ENCODE measurements around the gene ALDH1A1.

ALDH1A1 gene

DNA sequence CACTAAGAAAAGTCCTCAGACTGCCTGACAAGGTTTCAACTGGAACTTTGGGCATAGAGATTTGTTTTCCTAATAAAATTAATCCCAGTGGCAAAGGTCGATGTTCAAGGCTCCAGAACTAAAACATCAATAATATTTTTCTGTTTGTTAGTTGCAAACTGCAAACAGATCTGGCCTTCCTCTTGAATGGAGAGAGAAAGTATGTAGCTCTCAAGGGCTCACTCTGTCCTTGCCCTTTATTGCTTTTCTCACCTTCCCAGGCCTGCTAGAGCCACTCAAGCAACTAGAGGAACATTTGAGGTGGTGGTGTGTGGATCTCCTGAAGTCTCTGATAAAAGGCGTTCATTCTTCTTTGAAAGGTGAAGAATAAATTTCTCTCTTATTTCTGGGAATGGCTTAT is 16.6 kb downstream of the ALDH1A1 start:
- no peaks in the 10 kb centered on the region for H3K4me1 ChIP-seq (ENCODE audit: control insufficient read depth, low read depth, low read length)
- H3K27ac ChIP-seq (ENCODE audit: low read length) = no peak overlapping the region
- H3K27me3 ChIP-seq (ENCODE audit: control insufficient read depth, insufficient read depth, low read length) = no peaks in the 10 kb centered on the region
- no peaks in the 10 kb centered on the region for H3K9me3 ChIP-seq (ENCODE audit: control insufficient read depth, low read depth, low read length)
- H3K4me3 ChIP-seq (ENCODE audit: low read length) = no peak overlapping the region
- H3K9ac ChIP-seq (ENCODE audit: low read length) = no peak overlapping the region
- H3K36me3 ChIP-seq (ENCODE audit: control insufficient read depth, low read depth, low read length) = no peaks in the 10 kb centered on the region

DNA sequence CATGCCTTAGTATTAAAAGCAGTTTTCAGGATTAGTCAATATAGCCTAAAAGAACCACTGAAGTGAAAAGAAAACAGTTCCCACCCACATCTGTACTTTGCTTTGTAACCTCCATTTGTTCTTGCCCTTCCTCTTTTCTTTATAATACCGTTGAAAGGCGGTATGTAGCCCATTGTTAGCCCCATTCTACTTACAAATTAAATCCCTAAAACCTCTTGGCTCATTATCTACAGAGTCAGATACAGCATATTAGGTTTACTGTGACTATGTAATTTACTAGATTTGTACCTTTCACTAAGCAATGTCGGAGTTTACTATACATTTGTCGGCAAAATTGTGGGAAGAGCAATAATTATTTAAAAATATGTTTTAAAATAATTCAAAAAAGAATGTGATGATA is 17.3 kb downstream of the ALDH1A1 start:
- Histone ChIP-seq H3K9me3 (ENCODE audit: control insufficient read depth, low read depth, low read length) (no peaks in the 10 kb centered on the region), H3K4me3 (ENCODE audit: low read length) (no peak overlapping the region), H3K36me3 (ENCODE audit: control insufficient read depth, low read depth, low read length) (no peaks in the 10 kb centered on the region), H3K9ac (ENCODE audit: low read length) (no peak overlapping the region), H3K27ac (ENCODE audit: low read length) (no peak overlapping the region), H3K27me3 (ENCODE audit: control insufficient read depth, insufficient read depth, low read length) (no peaks in the 10 kb centered on the region), H3K4me1 (ENCODE audit: control insufficient read depth, low read depth, low read length) (peaks cover under 1% of the 10 kb centered on the region)

DNA sequence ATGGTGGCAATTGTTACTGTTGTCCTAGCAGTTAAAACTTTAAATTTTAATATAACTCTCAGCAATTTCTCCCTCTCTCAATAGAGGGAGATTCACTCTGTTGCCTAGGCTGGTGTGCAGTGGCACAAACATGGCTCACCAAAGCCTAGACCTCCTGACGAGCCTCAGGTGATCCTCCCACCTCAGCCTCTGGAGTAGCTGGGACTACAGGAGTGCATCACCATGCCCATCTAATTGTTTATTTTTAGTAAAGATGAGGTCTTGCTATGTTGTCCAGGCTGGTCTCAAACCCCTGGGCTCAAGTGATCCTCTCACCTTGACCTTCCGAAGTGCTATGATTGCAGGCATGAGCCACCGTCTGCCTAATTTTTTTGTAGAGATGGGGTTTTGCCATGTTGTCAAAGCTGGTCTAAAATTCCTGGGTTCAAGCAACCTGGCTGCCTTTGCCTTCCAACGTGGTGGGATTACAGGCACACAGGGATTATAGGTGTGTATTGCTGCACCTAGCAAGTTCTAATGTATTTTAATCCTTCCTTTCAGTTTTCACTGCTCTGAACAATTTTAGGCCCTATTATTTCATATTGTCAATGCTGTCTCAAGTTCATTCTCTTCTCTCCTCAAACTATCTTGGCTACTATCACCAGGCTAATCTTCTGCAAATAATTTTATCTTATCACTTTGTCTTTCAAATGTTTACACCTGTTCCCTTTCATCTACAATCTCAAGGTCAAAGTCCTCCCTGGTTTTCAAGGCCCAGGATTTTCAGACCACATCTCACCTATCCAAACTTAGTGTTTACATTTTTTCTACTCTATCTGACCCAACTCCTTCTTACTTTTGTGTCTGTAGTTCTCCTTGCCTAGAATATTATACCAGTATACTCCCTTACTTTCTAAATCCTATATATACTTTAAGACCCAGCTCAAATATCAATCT is 18.9 kb downstream of the ALDH1A1 start:
- no peaks in the 10 kb centered on the region for H3K9me3 ChIP-seq (ENCODE audit: control insufficient read depth, low read depth, low read length)
- H3K27ac ChIP-seq (ENCODE audit: low read length) = no peak overlapping the region
- no peak overlapping the region for H3K9ac ChIP-seq (ENCODE audit: low read length)
- H3K27me3 ChIP-seq (ENCODE audit: control insufficient read depth, insufficient read depth, low read length) = no peaks in the 10 kb centered on the region
- H3K4me1 ChIP-seq (ENCODE audit: control insufficient read depth, low read depth, low read length) = peaks cover 4% of the 10 kb centered on the region
- H3K36me3 ChIP-seq (ENCODE audit: control insufficient read depth, low read depth, low read length) = no peaks in the 10 kb centered on the region
- no peak overlapping the region for H3K4me3 ChIP-seq (ENCODE audit: low read length)

DNA sequence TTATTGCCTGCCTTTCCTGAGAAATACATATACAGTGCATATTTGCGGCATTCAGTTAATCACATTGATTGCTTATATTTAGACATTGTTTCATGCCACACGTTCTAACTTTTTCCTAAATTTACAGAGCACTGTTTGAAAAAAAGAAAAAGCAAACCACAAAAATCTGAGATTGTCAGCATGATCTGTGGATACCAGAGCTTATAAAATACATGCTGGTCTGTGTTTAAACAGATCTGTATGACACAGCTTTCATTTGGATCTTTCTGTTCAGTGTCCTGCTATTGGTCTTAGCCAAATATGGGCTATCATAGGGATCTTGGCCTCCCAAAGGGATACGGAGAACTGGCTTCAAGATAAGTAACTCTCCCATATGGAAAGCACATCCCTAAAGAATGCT is 20.2 kb downstream of the ALDH1A1 start:
- no peaks in the 10 kb centered on the region for H3K27me3 ChIP-seq (ENCODE audit: control insufficient read depth, insufficient read depth, low read length)

DNA sequence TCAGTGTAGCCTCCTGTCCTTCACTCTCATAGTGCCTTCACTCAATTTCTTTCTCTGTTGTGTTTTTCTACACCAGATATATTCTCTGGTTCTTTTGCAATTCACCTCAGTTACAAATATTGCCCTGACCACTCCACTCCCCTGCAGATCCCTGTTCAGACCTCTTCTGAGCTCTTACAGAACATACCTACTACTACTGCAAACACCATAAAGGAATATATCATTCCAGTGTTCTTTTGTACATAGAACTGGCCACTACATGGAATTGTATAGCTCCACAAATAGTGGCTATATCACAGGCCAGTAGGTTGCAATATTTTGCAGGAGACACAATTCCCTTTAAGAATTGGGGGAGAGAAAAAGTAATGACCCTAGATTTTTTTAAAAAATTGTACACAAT is 21.0 kb downstream of the ALDH1A1 start:
- Histone ChIP-seq H3K27me3 (ENCODE audit: control insufficient read depth, insufficient read depth, low read length) (no peaks in the 10 kb centered on the region), H3K4me1 (ENCODE audit: control insufficient read depth, low read depth, low read length) (peaks cover 4% of the 10 kb centered on the region), H3K4me3 (ENCODE audit: low read length) (no peak overlapping the region), H3K9me3 (ENCODE audit: control insufficient read depth, low read depth, low read length) (no peaks in the 10 kb centered on the region), H3K27ac (ENCODE audit: low read length) (no peak overlapping the region), H3K36me3 (ENCODE audit: control insufficient read depth, low read depth, low read length) (no peaks in the 10 kb centered on the region), H3K9ac (ENCODE audit: low read length) (no peak overlapping the region)

More for the DNA sequence above, 20.2 kb downstream of the ALDH1A1 start:
- Histone ChIP-seq H3K36me3 (ENCODE audit: control insufficient read depth, low read depth, low read length) (no peaks in the 10 kb centered on the region), H3K27ac (ENCODE audit: low read length) (no peak overlapping the region), H3K4me1 (ENCODE audit: control insufficient read depth, low read depth, low read length) (peaks cover 4% of the 10 kb centered on the region), H3K4me3 (ENCODE audit: low read length) (no peak overlapping the region), H3K9ac (ENCODE audit: low read length) (no peak overlapping the region), H3K9me3 (ENCODE audit: control insufficient read depth, low read depth, low read length) (no peaks in the 10 kb centered on the region)

DNA sequence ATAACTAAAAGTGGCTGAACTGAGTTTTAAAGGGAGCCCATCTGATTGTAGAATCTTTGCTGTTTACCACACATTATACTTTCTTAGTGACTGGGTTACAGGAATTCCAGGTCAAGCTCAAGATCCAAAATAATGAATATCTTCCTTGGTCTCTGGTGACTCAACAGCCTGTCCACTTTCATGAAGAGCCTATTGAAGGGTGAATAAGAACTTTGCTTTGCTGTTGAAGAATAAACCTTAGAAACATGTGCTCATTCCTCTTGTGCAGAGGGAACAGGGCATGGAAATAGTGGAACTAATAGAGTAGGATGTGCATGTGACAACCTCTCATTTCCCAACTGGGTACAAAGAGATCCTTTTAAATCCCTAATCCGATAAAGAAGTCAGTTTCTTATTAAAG is 21.4 kb downstream of the ALDH1A1 start:
- no peak overlapping the region for H3K9ac ChIP-seq (ENCODE audit: low read length)
- H3K36me3 ChIP-seq (ENCODE audit: control insufficient read depth, low read depth, low read length) = no peaks in the 10 kb centered on the region
- H3K27me3 ChIP-seq (ENCODE audit: control insufficient read depth, insufficient read depth, low read length) = no peaks in the 10 kb centered on the region
- no peaks in the 10 kb centered on the region for H3K9me3 ChIP-seq (ENCODE audit: control insufficient read depth, low read depth, low read length)
- H3K4me1 ChIP-seq (ENCODE audit: control insufficient read depth, low read depth, low read length) = peaks cover 4% of the 10 kb centered on the region
- no peak overlapping the region for H3K4me3 ChIP-seq (ENCODE audit: low read length)
- no peak overlapping the region for H3K27ac ChIP-seq (ENCODE audit: low read length)

DNA sequence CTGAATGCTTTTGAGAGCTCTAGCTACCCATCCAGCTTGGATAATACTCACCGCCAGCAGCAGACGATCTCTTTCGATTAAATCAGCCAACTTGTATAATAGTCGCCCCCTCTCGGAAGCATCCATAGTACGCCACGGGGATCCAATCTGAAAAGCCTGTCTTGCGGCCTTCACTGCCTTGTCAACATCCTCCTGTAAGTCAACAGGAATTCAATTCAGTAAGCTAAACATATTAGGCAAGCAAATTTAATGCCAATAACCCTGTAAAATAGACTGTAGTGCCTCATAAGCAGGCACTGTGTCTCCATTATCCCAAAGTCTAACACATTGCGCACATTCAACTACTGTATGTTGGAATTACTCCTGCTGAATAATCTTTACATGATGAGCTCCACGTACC is 22.0 kb downstream of the ALDH1A1 start:
- Histone ChIP-seq H3K9ac (ENCODE audit: low read length) (no peak overlapping the region), H3K27me3 (ENCODE audit: control insufficient read depth, insufficient read depth, low read length) (no peaks in the 10 kb centered on the region), H3K4me1 (ENCODE audit: control insufficient read depth, low read depth, low read length) (peaks cover 4% of the 10 kb centered on the region), H3K27ac (ENCODE audit: low read length) (no peak overlapping the region), H3K9me3 (ENCODE audit: control insufficient read depth, low read depth, low read length) (no peaks in the 10 kb centered on the region), H3K4me3 (ENCODE audit: low read length) (no peak overlapping the region), H3K36me3 (ENCODE audit: control insufficient read depth, low read depth, low read length) (no peaks in the 10 kb centered on the region)

DNA sequence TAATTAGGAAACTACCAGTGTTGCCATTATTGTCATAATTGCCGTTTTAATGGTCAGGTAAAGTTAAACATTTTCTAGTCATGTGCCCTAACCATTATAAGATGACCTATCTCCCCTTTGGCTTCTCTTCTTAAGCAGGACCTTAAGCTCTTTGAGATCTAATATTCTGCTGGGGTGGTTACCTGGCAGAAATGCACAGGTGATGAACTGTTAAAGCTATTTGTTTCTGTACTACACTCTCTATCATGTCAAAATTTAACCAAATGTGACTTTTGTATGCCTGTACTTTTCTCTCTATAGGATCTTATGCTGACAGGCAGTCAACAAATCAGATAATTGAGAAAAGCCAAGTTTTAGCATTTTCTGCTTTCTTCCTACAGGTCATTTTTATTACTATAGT is 23.3 kb downstream of the ALDH1A1 start:
- Histone ChIP-seq H3K36me3 (ENCODE audit: control insufficient read depth, low read depth, low read length) (no peaks in the 10 kb centered on the region), H3K4me1 (ENCODE audit: control insufficient read depth, low read depth, low read length) (peaks cover 4% of the 10 kb centered on the region), H3K4me3 (ENCODE audit: low read length) (no peak overlapping the region), H3K9ac (ENCODE audit: low read length) (no peak overlapping the region), H3K9me3 (ENCODE audit: control insufficient read depth, low read depth, low read length) (no peaks in the 10 kb centered on the region), H3K27me3 (ENCODE audit: control insufficient read depth, insufficient read depth, low read length) (no peaks in the 10 kb centered on the region), H3K27ac (ENCODE audit: low read length) (no peak overlapping the region)

DNA sequence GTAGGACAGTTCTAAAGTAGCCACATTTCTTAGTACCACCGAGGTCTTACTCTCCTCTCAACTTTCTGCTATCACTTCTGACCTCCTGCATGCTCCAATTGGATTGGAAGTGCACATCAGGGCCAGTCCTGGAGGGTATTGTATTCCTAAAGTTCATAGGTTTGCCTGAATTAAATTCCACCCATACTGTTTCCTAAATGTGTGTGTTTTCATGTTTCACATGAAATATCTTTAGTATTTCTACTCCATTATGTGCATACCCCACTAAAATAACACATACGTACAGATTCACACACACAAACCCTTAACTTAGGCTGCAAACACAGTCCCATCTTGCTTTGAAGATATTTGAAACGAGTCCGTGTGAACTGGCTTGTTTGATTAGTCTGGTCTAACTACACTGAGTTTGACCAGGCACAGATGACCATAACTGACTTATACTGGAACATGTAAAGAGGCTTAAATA is 24.8 kb downstream of the ALDH1A1 start:
- H3K9me3 ChIP-seq (ENCODE audit: control insufficient read depth, low read depth, low read length) = no peaks in the 10 kb centered on the region
- no peaks in the 10 kb centered on the region for H3K27me3 ChIP-seq (ENCODE audit: control insufficient read depth, insufficient read depth, low read length)
- H3K36me3 ChIP-seq (ENCODE audit: control insufficient read depth, low read depth, low read length) = no peaks in the 10 kb centered on the region
- no peak overlapping the region for H3K4me3 ChIP-seq (ENCODE audit: low read length)
- peaks cover 4% of the 10 kb centered on the region for H3K4me1 ChIP-seq (ENCODE audit: control insufficient read depth, low read depth, low read length)
- H3K27ac ChIP-seq (ENCODE audit: low read length) = no peak overlapping the region
- H3K9ac ChIP-seq (ENCODE audit: low read length) = no peak overlapping the region

DNA sequence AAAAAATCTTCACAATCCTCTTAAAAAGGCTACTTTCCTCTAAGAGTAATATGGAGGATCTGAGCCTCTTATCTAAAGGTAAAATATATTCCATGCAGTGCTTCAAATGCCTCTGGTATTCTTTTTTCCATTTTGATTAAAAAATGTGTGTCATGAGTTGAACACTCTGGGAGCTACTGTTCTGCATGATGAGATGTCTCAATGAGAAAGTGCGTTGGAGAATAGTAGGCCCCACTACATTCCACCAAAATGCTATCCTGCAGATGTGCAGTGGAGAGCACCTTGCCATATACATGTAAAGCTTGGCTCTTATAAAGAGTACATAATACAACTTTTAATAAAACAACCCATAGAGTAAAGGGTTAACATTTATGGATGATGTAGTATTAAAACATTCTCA is 26.3 kb downstream of the ALDH1A1 start:
- Histone ChIP-seq H3K36me3 (ENCODE audit: control insufficient read depth, low read depth, low read length) (no peaks in the 10 kb centered on the region), H3K4me3 (ENCODE audit: low read length) (no peak overlapping the region), H3K27ac (ENCODE audit: low read length) (no peak overlapping the region), H3K27me3 (ENCODE audit: control insufficient read depth, insufficient read depth, low read length) (no peaks in the 10 kb centered on the region), H3K4me1 (ENCODE audit: control insufficient read depth, low read depth, low read length) (peaks cover 4% of the 10 kb centered on the region), H3K9ac (ENCODE audit: low read length) (no peak overlapping the region), H3K9me3 (ENCODE audit: control insufficient read depth, low read depth, low read length) (no peaks in the 10 kb centered on the region)

DNA sequence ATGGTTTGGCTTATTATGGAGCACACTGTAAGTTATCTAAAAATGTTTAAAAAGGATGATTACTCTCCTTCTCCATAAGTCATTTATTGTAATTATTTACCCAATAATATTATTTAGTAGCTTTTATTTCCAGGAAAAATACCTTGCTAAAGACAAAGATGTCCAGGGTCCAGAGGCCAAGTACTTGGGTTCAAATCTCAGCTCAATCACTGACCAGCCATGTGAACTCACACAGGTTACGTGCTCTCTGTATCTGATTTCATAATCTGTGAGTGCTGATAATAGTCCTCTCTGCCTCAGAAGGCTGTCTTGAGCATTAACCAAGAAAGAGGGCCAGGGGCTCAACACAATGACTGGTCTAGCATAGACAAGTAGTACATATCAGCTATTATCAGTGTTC is 27.0 kb downstream of the ALDH1A1 start:
- H3K27me3 ChIP-seq (ENCODE audit: control insufficient read depth, insufficient read depth, low read length) = no peaks in the 10 kb centered on the region
- H3K9ac ChIP-seq (ENCODE audit: low read length) = no peak overlapping the region
- no peak overlapping the region for H3K27ac ChIP-seq (ENCODE audit: low read length)
- no peak overlapping the region for H3K4me3 ChIP-seq (ENCODE audit: low read length)
- no peaks in the 10 kb centered on the region for H3K36me3 ChIP-seq (ENCODE audit: control insufficient read depth, low read depth, low read length)
- peaks cover 4% of the 10 kb centered on the region for H3K4me1 ChIP-seq (ENCODE audit: control insufficient read depth, low read depth, low read length)
- H3K9me3 ChIP-seq (ENCODE audit: control insufficient read depth, low read depth, low read length) = no peaks in the 10 kb centered on the region

Measured in iPS-18a (cell line).